GM21723 (cell line): Measurements from ENCODE around the gene HIF3A.
"Not testable (repeated sequence)": the region's sequence is repeated elsewhere in the genome, so short reads cannot be mapped to it uniquely, and the experiment has no call there.

Experiments
- ATAC-seq: cut with Tn5 transposase; IDR thresholded peaks from one replicate; pipeline ENCODE4 v1.9.1; 2021; ENCODE audit warnings: mild to moderate bottlenecking, moderate library complexity; ENCODE audit not compliant: unreplicated experiment

The HIF3A gene

DNA sequence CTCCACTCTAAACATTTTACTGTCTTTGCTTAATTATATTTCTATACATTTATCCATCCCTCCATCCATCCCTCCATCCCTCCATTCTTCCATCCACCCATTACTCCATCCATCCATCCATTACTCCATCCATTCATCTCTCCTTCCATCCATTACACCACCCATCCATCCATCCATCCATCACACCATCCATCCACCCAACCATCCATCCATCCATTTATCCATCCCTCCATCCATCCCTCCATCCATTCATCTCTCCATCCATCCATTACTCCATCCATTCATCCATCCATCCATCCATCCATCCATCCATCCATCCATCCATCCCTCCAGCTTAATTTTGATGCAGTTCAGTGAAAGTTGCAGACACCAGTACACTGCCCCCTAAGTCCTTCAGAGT, 5.0 kb upstream of the HIF3A start:
- ATAC-seq: no peak

DNA sequence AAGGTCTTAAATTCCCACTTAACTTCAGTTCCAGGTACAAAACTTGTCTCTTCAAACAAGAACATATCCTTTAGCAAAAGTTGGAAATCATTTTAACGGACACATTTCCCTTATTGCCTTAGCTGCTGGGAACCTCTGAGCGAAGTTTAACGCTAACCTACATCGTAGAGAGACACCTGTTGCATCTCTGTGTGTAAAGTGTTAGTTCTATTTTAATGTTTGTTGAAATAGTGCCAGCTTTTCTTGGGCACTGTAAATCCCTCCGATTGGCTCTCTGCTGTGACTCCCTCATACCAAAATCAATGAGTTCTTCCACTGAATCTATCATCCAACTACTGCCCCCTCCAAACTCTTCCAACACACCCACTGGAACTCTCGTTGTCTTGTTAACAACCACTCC, 2.3 kb upstream of the HIF3A start:
- ATAC-seq: no peak

DNA sequence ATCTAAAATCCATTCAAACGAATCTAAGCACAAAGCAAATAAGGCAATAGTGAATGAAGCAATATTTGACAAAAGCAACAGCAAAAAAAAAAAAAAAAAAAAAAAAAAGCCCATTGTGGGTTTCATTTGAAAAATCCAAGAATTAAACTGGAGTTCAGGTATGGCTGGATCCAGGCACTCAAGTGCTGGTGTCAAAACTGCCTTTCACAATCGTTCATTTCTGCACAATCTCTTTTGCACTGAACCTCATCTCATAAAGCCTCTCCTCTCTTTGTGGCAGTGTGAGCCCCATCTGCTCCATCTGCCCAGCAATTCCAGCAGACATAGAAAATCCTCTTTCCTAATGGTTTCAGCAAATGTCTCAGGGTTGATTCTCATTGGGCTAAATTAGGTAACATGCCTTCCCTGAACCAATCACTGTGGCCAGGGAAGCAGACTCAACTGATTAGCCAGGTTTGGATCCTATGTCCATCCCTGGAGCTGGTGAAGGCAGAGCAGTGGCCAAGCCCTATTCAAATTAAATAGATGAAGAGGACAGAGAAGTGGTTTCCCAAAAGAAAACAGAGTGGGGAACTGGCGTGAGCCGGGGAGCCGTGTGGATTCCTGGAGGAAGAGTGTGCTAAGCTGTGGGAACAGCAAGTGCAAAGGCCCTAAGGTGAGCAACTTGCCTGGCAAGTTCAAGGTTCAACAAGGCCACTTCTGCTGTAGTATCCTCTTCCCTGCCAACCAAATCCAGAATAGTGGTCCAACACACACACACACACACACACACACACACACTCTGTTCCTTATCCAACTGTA, 1.2 kb upstream of the HIF3A start:
- no peak for ATAC-seq

DNA sequence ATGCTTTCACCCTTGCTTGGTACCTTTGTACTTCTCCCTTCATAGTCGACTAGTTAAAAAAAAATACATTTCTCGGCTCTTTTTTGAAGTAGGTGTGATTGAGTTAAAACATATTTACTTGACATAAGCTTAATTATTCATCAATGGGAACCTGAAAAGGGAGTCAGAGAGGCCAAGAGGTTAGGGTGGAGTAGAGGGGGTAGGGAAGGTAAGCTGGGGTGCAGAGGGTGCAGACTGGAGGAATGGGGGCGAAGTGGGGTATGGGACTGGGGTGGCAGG, 701 bp upstream of the HIF3A start:
- ATAC-seq: no peak

DNA sequence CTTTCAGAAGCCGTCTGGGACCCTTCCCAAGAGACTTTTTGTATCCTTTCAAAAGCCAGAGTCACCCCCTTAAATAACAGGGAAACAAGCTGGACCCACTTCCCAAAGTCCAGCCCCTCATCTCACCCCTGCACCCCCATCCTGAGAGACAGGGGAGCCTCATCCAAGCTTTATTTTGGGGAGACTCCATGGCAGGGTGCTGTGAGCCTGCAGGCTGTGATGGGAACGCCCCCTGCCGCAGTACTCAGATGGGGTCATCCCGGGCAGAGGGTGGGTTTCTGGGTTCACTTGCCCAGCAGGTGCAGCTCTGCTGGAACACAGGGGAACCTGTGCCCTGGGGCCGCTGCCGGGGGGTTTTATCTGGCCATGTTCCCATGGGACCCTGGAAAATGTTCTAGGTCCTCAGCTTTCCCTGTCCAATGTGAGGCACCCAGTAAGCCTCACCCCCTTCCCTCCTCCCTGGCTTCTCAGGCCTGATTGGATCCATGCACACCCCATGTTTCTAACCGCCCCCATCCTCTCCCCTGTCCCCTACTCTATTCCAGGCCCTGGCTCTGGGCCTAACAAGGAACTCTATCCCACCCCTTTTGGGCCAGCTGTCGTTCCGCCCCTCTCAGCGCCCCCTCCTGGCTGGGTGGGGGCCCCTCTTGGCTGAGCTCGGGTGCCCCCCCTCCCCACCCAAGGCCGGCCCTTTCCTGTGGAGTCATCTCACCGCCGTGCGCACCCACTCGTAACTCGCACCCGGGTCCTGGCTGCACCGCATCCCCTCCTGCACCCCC, 1.0 kb downstream of the HIF3A start:
- no peak for ATAC-seq

DNA sequence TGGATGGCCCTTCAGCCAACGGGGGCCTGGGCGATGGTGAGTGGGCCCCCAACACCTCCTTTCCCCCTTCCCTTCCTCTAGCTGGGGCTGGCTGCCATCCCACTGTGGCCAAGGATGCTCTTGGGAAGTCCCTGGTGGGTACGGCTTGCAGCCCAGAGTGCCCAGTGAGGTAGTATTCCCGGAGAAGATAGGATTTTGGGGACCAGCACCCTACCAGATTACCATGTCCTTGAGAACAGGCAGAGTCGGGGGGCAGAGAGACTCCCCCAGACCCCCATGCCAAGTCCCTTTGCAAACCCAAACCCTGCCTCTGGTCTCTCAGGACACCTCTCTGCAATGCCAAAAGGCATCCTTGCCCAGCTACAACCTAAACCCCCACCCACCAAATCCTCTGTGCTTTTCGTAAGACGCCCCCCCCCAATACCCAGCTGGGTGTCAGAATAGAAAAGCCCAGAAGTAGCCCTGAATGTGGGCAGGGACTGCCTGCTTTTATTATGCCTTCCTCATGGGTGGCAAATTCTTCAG, 1.7 kb downstream of the HIF3A start:
- no peak for ATAC-seq

DNA sequence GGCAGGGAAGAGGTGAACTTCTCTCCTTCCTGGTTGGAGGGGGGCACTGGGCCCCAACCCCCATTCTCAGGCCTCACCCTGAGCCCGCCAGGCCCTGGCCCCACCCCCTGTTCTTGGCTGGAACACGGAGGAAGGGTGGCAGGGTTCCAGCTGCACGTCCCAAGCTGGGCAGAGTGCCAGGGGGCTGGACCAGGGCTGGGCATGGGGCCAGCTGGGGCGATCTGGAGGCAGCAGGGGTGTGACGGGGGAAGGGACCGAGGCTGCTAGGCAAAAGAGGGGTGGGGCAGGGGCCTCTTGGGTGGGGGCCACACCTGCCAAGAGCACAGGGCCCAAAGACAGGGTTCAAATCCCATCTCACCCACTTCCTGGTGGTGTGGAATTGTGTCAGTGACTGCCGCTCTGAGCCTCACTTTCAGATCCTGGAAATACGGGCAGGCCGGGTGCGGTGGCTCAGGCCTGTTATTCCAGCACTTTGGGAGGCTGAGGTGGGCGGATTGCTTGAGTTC, 2.2 kb downstream of the HIF3A start:
- ATAC-seq: no peak

DNA sequence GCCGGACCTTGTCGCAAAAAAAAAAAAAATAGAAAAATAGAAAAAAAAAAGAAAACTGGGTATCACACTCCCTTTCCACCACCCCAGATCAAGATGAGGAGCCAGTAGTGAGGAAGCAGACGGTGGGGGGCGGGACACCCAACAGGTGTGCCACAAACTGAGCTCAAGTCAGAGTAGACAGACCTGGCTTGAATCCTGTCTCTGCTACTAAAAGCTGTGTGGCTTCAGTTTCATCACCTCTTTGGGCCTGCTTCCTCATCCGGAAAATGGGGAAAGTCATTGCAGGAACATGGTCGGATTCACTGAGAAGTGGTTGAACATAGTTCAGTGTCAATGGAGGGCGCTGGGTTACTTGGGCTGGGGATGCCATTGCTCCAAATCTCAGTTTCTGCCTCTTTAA, 2.9 kb downstream of the HIF3A start:
- ATAC-seq: no peak

DNA sequence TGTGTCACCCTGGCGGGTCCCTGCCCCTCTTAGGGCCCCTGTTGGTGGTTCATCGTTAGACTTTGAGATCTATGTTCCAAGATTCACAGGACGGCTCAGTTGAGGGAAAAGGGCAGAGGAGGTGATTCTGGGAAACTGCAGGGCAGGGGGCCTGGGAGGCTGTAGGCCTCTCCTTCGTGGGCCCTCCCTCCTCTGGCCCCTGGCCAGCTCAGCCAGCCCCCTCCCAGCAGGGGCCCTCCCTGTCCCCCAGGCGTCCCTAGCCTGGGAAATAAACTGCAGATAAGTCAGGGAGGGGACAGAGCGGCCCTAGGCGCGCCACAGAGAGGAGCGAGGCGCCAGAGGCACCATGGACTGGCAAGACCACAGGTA, 6.5 kb downstream of the HIF3A start:
- ATAC-seq: no peak

DNA sequence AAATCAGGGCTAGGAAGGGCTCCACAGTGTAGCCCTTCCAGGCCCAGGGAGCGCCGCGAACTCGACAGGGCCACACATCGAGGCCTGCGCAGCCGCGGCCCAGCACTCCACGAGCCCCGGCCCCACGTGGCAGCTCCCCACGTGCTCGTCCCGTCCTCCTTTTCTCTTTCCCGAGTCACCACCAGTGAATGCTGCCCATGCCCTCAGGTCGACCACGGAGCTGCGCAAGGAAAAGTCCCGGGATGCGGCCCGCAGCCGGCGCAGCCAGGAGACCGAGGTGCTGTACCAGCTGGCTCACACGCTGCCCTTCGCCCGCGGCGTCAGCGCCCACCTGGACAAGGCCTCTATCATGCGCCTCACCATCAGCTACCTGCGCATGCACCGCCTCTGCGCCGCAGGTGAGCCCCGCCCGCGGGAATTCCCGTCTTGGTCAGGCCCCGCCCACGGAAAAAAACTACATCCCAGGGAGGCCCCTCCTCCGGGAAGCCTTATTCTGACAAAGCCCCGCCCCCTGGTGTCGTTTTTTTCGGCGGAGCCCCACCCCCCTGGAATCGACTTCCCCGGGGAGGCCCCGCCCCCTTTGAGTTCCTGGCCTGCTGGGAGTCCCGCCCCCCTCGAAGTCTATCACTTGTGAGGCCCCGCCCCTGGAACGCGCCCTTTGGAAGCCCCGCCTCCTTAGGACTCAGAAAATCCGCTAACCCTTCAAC, 7.0 kb downstream of the HIF3A start:
- ATAC-seq: no peak

DNA sequence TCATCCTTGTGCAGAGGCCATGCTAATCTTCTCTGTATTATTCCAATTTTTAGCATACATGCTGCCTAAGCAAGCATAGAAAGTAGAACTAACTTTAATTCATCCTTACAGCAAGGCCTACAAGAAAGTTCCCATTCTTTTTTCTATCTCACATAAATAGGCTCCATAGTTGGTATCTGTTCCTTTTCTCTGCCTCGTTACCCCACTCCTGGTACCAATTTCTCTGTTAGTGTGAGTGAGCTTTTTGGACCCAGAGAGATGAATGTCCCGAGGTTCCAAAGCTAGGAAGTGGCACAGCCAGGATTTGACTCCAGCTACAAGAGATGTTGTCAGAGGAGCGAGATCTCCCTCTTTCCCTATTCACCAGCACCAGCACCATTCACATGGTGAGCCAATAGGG, 9.7 kb downstream of the HIF3A start:
- ATAC-seq: no peak

DNA sequence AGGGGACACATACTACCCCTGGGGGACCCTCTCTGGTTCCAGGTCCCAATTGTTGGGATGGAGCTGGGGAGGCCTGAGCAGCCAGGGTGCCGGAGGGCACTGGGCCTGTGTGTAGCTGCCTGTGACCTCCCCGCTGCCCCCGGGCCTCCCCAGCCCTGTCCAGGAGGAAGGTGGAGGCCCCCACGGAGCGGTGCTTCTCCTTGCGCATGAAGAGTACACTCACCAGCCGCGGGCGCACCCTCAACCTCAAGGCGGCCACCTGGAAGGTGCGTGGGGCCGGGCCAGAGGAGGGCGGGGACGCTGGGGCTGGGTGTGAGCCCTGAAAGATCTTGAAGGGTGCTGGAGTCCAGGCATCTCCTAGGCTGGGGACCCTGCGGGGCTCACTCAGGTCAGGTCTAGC, 11.7 kb downstream of the HIF3A start:
- no peak for ATAC-seq

DNA sequence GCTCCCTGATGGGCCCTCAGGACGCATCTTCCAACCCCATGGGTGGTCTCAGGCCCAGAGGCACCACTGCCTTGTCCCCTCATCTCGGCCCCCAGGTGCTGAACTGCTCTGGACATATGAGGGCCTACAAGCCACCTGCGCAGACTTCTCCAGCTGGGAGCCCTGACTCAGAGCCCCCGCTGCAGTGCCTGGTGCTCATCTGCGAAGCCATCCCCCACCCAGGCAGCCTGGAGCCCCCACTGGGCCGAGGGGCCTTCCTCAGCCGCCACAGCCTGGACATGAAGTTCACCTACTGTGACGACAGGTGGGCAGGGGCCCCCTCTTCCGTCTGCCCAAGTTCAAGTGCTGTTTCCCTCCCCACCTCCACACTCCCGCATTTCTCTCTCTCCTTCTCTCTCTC, 12.2 kb downstream of the HIF3A start:
- no peak for ATAC-seq

DNA sequence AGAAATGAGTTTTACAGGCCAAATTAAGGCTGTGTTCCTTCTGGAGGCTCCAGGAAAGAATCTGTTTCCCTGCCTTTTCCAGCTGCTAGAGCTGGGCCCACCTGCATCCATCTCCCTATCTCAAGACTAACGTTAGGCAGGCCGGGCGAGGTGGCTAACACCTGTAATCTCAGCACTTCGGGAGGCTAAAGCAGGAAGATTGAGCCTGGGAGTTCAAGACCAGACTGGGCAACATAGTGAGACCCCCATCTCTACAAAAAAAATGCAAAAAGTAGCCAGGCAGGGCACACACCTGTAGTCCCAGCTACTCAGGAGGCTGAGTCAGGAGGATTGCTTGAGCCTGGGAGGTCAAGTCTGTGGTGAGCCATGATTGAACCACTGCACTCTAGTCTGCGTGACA, 14.6 kb downstream of the HIF3A start:
- ATAC-seq: no peak

DNA sequence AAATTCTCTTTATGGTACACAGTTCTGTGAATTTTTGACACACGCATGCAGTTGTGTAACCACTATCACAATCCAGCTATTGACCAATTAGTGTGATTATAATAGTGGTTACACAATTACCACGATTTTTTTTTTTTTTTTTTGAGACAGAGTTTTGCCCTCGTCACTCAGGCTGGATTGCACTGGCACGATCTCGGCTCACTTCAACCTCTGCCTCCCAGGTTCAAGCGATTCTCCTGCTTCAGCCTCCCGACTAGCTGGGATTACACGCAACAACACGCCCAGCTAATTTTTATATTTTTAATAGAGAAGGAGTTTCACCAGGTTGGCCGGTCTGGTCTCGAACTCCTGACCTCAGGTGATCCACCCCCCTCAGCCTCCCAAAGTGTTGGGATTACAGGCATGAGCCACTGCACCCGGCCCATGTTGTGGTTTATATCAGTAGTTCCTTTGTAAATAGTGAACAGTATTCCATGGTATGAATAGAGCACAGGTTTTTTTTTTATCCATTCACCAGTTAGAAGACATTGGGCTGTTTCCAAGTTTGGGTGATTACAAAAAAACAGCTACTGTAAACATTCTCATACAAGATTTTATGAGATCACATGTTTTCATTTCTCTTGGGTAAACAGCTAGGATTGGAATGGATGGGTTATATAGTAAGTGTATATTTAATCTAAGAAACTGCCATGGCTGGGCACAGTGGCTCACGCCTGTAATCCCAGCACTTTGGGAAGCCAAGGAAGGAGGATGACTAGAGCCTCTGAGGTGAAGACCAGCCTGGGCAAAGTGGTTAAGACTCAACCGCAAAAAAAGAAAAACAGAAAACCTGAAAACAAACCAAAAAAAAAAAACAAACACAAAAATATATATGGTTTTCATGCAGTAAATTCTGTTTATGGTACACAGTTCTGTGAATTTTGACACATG, 17.0 kb downstream of the HIF3A start:
- ATAC-seq: not testable (repeated sequence)

DNA sequence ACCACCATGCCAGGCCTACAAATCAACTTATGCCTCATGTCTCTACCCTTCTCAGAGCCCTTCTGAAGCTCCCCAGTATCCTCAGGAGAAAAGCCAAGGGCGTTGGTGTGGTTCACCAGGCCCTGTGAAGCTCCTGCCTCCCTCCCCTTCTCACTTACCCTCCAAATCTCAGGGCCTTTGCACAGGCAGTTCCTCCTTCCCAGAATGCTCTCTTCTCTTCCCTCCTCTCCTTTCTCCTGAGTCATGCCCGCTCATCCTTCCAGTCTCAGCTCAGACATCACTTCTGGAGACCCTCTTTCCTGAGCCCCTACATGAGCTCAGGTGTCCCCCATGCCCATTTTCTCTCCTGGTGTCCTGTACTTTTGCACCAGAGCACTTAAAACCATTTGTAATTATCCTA, 20.5 kb downstream of the HIF3A start:
- no peak for ATAC-seq

DNA sequence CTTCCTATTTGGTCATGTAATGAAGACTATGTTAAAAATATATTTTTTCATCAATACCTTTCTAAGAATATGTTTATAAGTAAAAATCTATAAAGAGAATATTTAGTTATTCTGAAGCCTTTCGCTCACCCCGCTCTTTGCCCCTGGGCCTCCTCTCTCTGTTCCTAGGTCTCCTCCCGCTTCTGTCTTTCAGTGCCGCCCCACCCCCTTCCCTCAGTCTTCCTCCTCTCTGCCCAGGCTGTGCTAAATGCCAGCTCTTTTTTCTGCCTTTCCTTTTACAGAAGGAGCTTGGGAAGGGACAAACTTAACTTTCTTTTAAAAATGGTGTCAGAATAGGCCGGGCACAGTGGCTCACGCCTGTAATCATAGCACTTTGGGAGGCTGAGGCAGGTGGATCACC, 22.8 kb downstream of the HIF3A start:
- no peak for ATAC-seq

DNA sequence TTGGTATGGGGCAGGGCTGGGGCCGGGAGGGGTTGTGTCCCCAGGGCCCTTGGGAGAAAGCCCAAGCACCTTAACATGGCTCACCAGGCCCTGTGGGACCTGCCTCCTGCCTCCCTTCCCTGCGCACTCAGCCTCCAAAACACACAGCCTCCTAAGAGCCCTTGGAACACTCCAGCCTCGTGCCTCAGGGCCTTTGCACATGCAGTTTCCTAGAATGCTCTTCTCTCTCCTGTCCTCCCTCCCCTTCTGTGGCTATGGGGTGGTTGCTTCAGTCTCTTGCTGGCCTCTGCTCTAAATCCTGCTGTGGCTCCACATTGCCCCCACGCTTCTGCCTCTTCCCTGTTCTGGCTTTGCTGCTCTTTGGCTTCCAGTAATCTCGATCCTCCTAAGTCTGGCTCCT, 23.7 kb downstream of the HIF3A start:
- ATAC-seq: no peak

DNA sequence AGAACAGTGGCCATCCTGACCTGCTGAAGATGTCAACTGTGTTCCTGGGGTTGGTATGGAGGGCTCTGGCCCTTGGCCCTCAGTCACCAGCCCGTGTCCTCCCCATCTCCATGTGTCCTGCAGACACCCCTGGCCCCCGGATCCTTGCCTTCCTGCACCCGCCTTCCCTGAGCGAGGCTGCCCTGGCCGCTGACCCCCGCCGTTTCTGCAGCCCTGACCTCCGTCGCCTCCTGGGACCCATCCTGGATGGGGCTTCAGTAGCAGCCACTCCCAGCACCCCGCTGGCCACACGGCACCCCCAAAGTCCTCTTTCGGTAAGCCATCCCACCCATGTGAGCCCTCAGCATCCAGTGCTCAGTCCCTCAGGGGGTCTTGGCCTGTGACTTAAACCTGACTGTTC, 24.8 kb downstream of the HIF3A start:
- no peak for ATAC-seq

DNA sequence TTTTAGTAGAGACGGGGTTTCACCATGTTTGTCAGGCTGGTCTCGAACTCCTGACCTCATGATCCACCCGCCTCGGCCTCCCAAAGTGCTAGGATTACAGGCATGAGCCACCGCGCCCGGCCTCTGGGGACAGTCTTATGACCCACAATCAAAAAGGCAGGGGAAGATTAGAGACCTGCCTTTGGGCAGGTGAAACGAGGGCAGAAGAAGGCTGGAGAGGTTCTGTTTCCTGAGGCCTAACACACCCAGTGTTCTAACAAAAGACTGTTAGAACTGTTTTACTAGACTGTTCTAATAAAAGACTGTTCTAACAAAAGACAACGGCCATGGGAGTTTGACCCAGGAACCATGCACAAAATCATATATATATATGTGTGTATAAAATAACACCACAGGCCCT, 26.4 kb downstream of the HIF3A start:
- not testable (repeated sequence) for ATAC-seq

DNA sequence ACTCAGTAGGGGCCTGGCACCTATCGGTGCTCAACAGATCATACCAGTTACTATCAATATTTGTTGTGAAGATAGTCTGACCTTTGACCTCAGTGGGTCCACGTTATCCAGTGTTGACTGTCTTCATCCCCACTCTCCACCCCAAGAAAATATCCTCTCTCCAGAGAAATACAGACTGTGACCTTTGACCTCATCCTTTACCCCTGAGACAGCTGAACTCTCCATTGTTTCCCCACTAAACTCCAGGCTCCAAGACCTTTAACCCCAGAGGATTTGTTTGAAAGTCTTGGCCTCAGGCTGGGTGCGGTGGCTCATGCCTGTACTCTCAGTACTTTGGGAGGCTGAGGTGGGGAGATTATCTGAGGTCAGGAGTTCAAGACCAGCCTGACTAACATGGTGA, 27.4 kb downstream of the HIF3A start:
- no peak for ATAC-seq
